ENCODE measurements around the gene YARS1.

Gene YARS1

DNA sequence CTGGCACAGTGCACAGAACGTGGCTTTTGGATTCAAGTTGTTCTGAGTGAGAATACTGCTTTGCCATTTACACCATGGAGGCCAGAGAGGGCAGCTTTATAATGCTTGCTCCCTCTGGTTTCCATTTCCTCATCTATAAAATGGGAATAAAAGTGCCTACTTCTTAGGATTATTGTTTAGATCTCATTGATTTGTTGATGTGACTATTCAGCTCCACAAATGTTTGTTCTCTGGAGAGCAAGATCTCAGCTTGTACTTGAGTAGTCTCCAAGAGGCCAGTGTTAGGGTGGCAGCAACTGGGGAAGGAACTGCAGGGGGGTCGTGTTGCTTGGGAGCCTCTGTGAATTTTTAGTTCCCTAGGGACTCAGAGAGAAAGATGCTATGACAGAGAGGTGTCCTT, 55.2 kb downstream of the YARS1 start:
- no peak for DNase-seq

GRCh38 chr1:32761253-32761877, 55.8 kb downstream of the YARS1 start:
- no peak for DNase-seq

GRCh38 chr1:32759997-32760623, 57.0 kb downstream of the YARS1 start:
- DNase-seq = no peak

- no peak for DNase-seq
Observed at GRCh38 chr1:32759521-32759981, 57.6 kb downstream of the YARS1 start.

DNA sequence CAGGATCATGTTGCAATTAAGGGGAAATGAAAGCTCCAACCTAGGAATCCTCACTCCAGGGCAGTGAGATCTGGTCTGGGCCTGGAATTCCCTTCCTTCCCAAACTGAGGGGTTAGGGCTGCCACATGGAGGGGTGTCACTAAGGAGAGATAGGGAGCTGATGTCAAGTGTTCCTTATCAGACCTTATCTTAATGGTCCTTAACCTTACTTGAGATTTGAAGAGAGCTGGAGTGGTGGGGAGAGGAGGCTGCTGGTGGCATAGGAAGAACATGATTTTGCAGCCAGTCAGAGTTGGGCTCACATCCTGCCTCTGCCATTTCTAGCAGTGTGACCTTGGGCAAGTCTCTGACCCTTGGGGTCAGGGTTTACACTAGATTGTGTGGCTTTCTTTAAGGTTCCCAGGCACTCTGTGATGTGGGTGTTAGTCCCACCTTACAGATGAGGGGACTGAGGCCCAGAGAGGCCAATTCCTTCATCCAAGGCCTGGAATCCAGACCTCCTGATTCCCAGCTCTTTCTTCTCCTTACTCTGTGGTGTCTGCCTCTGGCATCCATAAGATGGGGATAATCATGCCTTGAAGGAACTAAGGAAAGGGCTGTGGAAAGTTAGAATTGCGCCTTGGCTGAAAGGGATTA, 58.2 kb downstream of the YARS1 start:
- DNase-seq = no peak

GRCh38 chr1:32758177-32758794, 58.9 kb downstream of the YARS1 start:
- DNase-seq = no peak

DNA sequence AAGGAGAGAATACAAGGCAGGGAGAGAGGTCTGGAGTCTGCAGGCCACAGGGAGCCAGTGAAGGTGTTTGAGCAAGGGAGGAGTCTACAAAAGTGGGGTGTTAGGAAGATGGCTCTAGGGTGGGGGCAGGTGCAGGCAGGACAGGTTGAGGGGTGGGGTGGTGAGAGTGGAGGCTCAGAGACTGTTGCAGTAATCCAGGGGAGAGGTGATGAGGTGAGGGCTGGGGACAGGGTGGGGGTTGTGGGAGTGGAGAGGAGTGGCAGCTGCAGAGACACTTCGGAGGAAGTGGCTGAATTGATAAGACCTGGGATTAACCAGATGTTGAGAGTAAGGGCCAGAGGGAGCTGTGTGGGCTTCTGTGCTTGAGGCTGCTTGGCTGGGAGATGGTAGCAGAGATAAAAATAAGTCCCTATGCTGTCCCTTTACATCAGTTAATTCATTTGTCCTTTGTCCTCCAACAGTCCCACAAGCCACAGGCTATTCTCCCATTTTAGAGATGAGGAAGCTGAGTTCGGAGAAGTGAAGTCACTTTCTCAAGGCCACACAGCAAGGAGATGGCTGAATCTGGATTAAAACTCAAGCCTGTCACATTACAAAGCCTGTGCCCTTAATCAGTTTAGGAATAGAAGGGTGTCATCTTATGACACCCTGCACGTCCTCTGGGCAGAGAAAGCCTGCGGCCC, 59.8 kb downstream of the YARS1 start:
- DNase-seq = no peak

GRCh38 chr1:32755810-32756159, 61.4 kb downstream of the YARS1 start:
- DNase-seq = no peak

- DNase-seq = no peak
Observed at GRCh38 chr1:32755098-32755809, 61.9 kb downstream of the YARS1 start.

DNA sequence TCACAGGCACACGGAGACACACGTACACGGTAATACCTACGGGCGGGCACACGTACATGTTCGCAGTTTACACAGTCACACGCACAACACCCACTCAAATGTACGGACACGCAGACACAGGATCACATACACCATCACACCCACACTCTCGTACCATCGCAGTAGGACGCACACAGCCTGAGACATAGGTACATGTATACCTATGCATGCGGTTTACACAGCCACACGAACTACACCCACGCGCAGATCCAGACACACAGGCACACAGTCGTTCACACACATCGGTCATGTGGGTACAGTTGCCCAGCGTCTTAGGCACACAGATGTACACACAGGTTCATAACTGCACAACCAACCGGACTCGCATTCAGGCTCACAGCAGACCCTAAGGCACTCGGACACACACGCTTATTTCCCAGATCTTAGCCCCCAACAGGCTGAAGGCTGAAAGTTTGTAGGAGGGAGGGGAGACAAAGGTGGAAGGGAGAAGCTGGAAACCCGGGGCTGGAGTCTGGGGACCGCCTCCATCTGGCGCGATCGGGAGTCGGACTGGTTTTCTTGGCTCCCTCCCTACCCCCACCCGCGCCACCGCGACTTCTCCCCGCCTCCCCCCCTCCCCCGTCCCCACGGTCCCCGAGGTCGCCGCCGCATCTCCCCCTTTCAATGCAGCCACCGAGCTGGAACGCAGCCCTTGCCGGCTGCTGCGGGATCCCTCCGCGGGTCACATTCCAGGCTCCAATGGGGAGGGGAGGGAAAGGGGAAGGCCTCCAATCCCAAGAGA, 62.7 kb downstream of the YARS1 start:
- peak; percentile 31 for DNase-seq

DNA sequence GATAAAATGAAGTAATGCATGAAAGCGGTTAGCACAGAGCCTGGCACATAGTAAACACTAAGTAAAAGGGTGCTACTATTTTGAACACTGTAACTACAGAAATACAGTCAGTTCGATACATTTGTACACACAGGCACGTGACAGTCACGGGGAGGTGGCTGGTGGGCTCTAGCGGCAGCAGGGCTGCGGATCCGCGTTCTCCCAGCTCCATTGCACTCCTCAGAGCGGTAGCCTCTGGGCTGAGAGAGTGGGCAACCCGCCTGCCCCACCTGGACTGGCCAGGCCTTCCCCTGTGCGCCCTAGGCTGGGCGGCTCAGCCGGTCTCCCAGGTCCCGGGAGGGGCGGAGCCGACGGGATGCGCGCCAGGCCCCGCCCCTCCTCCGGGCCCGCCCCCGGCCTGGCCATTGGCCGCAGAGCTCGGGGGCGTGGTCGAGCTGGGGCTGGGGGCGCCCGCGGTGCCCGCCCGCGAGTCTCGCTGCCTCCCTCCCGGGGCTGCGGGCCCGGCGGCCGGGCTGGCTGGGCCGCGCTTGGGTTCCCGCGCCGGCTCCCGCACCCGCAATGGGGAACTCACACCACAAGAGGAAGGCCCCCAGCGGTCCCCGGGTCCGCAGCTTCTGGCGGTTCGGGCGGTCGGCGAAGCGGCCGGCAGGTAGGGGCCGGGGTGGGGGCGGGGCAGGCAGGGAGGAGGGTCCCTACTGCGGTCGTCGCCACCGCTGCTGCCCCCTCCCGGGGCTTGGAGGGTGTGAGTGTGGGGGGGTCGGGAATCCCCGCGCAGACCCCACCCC, 63.4 kb downstream of the YARS1 start:
- peak; percentile 60 for DNase-seq

DNA sequence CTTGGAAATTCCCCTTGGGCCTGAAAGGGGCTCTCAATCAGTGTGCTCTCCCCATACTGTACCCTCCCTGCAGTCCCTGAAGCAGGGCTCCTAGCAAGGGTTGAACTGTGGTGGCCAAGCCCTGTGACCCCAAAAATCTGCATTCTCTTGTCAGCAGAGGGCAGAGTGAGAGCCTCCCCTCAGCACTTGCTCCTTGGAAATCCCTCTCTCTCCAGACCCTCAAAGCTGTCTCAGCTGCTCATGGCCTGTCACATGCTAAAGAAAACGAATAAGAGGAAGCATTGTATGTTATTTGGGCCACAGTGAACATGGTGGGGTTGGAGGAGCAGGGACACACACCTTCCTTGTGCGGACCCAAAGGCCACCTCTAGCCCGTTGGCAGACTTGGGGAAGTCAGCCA, 67.4 kb downstream of the YARS1 start:
- no peak for DNase-seq

- DNase-seq = no peak
Observed at GRCh38 chr1:32749332-32749731, 67.8 kb downstream of the YARS1 start.

- no peak for DNase-seq
Observed at GRCh38 chr1:32748926-32749325, 68.2 kb downstream of the YARS1 start.

DNA sequence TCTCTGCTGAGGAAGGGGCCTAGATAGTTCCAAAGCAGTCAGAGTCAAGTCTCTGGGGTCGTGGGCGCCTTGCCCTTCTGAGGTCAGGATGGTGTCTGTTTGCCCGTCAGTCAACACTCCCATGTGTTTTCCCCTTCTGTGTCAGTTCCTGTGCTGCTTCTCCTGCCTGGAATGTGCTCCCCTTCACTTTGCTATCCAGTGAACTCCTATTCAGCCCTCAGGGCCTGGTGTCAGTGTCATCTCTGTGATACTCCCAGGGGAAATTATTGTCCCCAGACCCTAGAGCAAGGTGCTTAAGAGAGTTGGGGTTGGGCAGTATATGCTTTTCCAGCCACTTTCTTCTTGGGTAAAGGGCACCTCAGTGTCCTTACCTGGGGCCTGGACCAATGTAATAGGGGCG, 68.8 kb downstream of the YARS1 start:
- no peak for DNase-seq

- no peak for DNase-seq
Observed at GRCh38 chr1:32746130-32746529, 71.0 kb downstream of the YARS1 start.

DNA sequence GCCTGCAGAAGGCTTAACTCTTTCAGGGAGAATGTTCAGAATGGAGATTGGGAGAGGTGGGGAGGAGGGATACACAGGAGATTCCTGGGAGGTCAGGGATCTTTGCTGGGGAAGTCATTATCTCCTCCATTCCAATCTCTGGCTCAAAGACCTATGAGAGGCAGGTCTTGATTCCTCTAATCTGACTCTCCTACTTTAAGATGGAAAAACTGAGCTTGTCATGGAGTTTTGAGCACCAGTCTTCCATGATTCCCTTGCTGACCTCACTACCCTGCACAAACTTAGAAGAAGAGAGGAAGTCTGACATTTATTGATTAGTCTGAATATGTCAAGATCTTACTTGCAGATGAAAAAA, 73.1 kb downstream of the YARS1 start:
- no peak for DNase-seq

DNA sequence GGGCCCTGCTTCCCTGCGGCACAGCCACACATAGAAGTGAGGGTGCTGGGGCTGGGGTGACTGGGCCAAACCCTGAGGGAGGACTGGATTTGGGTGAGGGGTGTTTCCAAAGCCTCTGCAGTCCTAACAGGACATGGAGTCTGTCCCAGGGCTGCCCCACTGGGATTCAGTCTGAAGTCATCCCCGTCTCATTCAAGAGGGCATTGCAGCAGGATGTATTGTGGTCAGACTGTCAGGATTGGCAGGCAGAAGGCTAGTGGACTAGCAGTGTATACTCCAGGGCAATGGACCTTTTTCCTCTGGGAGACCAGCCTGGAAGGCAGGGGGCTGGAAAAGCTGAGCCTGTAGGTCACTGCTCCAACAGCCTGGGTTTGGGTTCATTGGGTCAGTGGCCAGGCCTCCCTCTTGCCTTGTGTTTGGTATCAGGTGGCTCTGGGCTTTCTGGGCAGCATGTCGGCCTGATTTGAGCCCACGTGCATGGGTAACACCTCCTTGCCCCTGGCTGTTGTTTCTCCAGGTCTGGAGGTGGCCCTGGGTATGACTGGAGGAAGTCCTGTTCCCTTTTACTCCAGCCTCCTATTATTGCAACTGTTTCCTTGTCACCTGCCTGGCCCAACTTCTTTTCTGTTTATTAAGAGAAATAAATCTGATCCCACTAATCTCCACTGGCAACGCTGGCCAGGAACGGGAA, 73.6 kb downstream of the YARS1 start:
- DNase-seq = no peak

GRCh38 chr1:32742956-32743355, 74.2 kb downstream of the YARS1 start:
- no peak for DNase-seq

- no peak for DNase-seq
Observed at GRCh38 chr1:32742199-32742947, 74.8 kb downstream of the YARS1 start.

Data from effector CD8-positive, alpha-beta T cell (primary cell).